Duodenal mucosa (tissue), 2 donors: ENCODE results near the gene CHST8.
A peak's percentile ranks its signal among the peaks of the same experiment; 100 is the strongest.

Experiments
- H3K27ac ChIP-seq: one replicate; pipeline ENCODE4 v1.7.0; 2013; ENCODE audit warnings: low read depth, low read length
- H3K27me3 ChIP-seq, 2 donors: one replicate each; pipeline ENCODE4 v1.7.0; 2013; ENCODE audit warnings: low read length in 2 of 2, control low read depth in 1 of 2; ENCODE audit not compliant: insufficient read depth in 2 of 2, control insufficient read depth in 1 of 2
- H3K36me3 ChIP-seq, 2 donors: one replicate each; pipeline ENCODE4 v1.7.0; 2013; ENCODE audit warnings: low read length in 2 of 2, control low read depth in 1 of 2; ENCODE audit not compliant: insufficient read depth in 2 of 2, control insufficient read depth in 1 of 2
- H3K4me1 ChIP-seq, 2 donors: one replicate each; pipeline ENCODE4 v1.7.0; 2013; ENCODE audit warnings: low read length in 2 of 2, control low read depth in 1 of 2; ENCODE audit not compliant: insufficient read depth in 2 of 2, control insufficient read depth in 1 of 2
- H3K4me3 ChIP-seq, 2 donors: one replicate each; pipeline ENCODE4 v1.7.0; 2013; ENCODE audit warnings: low read length in 2 of 2, low read depth in 1 of 2
- H3K9ac ChIP-seq, 2 donors: one replicate each; pipeline ENCODE4 v1.7.0; 2013; ENCODE audit warnings: low read length in 2 of 2, low read depth in 1 of 2
- H3K9me3 ChIP-seq, 2 donors: one replicate each; pipeline ENCODE4 v1.7.0; 2013; ENCODE audit warnings: low read length in 2 of 2, control low read depth in 1 of 2; ENCODE audit not compliant: control insufficient read depth in 1 of 2

Gene CHST8

DNA sequence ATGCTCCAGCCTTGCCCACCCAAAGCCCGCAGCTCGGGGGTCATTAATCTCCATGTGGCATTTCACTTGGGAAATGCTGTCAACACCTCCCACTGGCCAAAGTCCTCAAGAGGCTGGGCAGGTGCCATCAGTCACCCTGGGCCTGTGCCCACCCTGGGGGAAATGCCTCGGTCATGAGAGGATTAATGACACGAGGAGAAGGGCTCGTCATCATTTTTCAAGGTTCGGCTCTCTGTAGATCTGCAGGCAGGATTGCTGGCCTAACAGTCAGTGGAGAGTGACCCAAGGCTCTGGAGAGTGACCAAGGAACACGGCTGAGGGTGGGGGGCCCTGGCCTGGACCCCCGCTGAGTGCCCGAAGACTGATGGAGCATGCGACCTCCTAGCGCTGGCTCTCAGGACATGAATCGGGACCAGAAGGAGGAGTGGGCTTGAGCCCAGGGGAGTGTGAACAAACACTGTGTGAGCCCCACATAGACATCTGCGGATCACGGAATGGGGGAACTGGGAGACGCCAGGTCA, 159.7 kb downstream of the CHST8 start:
- no peak overlapping the region for H3K9ac ChIP-seq
- H3K27me3 ChIP-seq: peaks cover 19 to 22% of the 10 kb centered on the region in 2 donors
- H3K36me3 ChIP-seq: no peaks in the 10 kb centered on the region

DNA sequence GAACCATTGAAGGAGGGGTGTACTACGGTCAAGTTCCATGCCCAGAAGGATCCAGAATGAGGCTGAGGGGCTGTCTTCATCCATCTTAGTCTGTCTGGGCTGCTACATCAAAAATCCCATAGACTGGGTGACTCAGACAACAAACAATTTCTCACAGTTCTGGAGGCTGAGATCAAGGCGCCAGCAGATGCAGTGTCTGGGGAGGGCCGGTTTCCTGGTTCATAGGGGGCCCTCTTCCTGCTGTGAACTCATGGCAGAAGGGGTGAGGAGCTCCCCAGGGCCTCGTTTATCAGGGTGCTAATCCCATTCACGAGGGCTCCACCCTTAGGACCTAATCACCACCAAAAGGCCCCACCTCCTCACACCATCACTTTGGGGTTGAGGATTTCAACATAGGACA, 160.2 kb downstream of the CHST8 start:
- Histone ChIP-seq H3K9ac (no peak overlapping the region), H3K27ac (no peak overlapping the region), H3K27me3 (peaks cover 19 to 22% of the 10 kb centered on the region in 2 donors)

More for the DNA sequence above, 159.7 kb downstream of the CHST8 start:
- Histone ChIP-seq H3K9me3 (no peaks in the 10 kb centered on the region), H3K4me1 (peaks cover 0 to 4% of the 10 kb centered on the region in 2 donors), H3K27ac (no peak overlapping the region), H3K4me3 (no peak overlapping the region)

DNA sequence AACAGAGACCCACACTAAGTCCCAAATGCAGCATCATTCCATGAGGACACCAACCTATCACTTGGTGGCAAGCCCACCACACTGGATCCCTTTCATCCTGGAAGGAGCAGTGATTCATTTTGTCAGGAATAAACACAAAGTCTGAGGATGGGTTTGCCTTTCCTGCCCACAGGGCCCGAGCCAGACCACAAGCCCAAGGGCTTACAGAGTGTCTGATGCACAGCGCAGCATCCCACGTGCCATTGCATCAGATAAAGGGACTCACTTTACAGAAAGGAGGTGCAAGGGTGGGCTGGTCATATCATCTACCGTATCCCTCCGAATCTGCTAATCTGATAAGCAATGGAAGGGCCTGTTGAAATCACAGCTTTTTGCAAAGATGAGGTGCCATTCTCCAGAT, 162.7 kb downstream of the CHST8 start:
- Histone ChIP-seq H3K9ac (no peak overlapping the region), H3K27me3 (peaks cover 10% of the 10 kb centered on the region in 2 donors), H3K4me3 (no peak overlapping the region), H3K36me3 (no peaks in the 10 kb centered on the region), H3K9me3 (no peaks in the 10 kb centered on the region), H3K4me1 (no peaks in the 10 kb centered on the region), H3K27ac (no peak overlapping the region)

More for the DNA sequence above, 160.2 kb downstream of the CHST8 start:
- Histone ChIP-seq H3K4me1 (peaks cover 0 to 4% of the 10 kb centered on the region in 2 donors), H3K4me3 (no peak overlapping the region), H3K36me3 (no peaks in the 10 kb centered on the region), H3K9me3 (no peaks in the 10 kb centered on the region)

DNA sequence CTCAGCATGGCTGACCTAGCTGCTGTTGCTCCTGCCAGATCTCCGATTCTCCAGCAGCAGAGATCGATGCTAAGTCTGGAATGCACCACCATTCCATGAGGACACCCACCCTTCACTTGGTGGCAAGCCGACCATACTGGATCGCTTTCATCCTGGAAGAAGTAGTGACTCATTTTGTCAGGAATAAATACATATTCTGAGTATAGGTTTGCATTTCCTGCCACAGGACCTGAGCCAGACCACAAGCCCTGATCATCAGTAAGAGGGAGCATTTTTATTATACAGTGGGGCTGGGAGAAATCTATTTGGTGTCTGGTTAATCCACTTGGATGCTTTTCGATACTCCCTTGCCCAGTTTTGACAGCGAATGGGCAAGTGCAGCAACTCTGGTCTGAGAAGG, 164.0 kb downstream of the CHST8 start:
- H3K9me3 ChIP-seq: no peaks in the 10 kb centered on the region
- H3K27ac ChIP-seq: no peak overlapping the region
- H3K4me3 ChIP-seq: no peak overlapping the region
- no peaks in the 10 kb centered on the region for H3K36me3 ChIP-seq
- H3K27me3 ChIP-seq: no peaks in the 10 kb centered on the region
- no peak overlapping the region for H3K9ac ChIP-seq
- H3K4me1 ChIP-seq: no peaks in the 10 kb centered on the region

DNA sequence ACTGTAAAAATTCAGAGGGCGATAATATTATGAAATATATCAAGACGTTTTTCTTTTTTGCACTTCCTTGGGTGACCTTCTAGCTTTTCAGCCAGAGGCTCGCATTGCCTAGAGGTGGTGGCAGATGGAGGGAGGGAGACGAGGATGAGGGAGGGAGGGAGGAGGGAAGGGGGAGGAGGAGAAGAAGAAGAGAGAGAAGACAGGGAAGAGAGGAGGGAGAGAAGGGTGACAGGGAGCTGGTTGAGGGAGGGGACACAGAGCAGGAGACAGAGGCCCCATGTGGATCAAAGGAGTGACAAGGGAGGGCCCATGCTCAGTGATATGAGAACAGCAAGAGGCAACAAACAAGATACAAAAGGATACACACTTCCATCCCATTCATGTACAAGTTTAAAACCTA, 166.9 kb downstream of the CHST8 start:
- H3K27ac ChIP-seq: no peak overlapping the region
- no peaks in the 10 kb centered on the region for H3K9me3 ChIP-seq
- H3K4me1 ChIP-seq: no peaks in the 10 kb centered on the region
- peaks cover 0 to 11% of the 10 kb centered on the region in 2 donors for H3K27me3 ChIP-seq
- H3K9ac ChIP-seq: no peak overlapping the region
- H3K36me3 ChIP-seq: no peaks in the 10 kb centered on the region
- no peak overlapping the region for H3K4me3 ChIP-seq

DNA sequence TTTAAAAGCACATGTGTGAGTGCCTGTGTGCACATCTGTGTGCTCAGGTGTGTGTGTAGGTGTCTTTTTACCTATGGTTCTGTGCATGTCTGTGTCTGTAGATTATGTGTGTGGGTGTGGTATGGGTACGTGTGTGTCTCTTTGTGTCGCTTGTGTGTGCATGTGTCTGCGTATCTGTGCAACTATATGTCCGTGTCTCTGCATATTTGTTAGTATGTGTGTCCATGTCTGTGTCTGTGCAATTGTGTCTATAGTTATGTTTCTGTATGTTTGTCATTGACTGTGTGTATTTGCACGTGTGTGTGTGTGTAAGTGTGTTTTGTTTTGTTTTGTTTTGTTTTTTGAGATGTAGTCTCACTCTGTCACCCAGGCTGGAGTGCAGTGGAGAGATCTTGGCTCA, 167.6 kb downstream of the CHST8 start:
- peaks cover 0 to 11% of the 10 kb centered on the region in 2 donors for H3K27me3 ChIP-seq

DNA sequence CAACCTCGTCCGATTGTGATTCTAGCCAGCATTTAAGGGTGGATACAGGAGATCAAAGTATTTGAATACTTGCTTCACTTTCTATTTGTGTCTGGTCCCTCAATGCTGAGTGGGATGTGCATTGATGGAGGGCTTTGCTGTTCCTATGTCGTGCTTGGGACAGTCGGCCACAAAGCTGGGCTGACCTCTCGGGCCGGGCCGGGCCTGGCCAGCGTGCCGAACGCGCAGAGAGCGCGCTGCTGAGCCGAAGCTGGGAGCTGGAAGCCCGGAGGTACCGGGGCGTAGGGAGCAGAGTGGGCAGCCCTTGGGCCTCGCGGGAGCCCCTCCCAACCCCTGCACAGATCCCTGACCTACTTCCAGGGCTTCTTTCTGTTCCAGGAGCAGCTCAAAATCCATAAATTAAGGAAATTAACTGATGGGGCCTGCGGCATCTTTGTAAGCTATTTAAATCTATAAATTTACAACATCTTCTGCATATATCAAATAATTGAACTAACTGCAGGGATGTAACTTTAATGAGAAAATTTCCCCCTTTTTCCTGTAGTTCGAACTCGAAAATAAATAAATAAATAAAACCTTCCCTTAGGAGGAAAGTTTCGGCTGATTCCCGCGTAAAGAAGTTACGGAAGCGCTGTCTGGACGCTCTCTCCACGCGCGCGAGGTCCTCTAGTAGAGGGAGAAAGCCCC, 173.1 kb downstream of the CHST8 start:
- Histone ChIP-seq H3K4me3 (peak overlapping the region; percentile 29 to 68), H3K27ac (peak overlapping the region; percentile 89), H3K9me3 (no peaks in the 10 kb centered on the region), H3K36me3 (no peaks in the 10 kb centered on the region), H3K9ac (peak overlapping the region in 1 of 2 donors; percentile 43), H3K27me3 (peaks cover 4 to 13% of the 10 kb centered on the region in 2 donors), H3K4me1 (peaks cover 0 to 8% of the 10 kb centered on the region in 2 donors)

More for the DNA sequence above, 167.6 kb downstream of the CHST8 start:
- Histone ChIP-seq H3K4me1 (no peaks in the 10 kb centered on the region), H3K4me3 (no peak overlapping the region), H3K9ac (no peak overlapping the region), H3K36me3 (no peaks in the 10 kb centered on the region), H3K9me3 (no peaks in the 10 kb centered on the region), H3K27ac (no peak overlapping the region)

DNA sequence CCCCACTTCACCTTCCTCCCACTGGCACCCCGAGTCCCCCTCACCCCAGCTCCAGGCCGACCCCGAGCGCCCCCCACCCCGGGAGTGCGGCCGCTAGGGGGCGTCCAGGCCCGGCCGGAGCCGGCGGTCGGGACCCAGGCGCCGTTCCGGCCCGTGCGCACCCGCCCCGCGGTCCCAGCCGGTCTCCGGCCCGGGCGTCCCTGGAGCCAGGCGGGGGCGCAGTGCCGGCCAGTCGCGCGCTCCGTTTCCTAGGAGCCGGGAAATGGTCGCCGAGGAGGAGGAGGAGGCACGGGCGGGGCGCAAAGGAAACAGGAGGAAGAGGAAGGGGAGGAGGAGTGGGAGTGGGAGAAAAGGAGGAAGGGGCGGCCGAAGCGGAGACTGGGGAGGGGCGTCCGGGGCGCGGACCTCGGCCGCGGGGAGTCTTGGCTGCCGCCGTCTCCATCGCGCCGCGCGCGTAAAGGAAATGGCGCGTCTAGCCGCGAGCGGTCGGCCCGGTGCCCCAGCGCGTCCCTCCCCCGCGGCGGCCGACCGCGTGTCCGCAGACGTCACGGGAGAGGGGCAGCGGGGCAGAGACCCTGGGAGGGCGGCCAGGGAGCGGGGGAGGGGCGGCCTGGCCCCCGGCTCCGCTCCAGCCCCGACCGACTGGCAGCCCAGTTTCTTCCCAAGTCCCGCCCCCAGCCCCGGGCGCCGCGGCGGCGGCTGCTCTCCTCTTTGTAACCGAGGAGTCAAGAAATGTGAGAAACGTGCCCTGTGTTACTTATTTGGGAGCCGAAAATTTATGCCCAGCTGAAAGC, 173.8 kb downstream of the CHST8 start:
- Histone ChIP-seq H3K27ac (peak overlapping the region; percentile 89), H3K9me3 (no peaks in the 10 kb centered on the region), H3K4me1 (peaks cover 0 to 8% of the 10 kb centered on the region in 2 donors), H3K9ac (peak overlapping the region; percentile 48 to 57), H3K27me3 (peaks cover 4 to 13% of the 10 kb centered on the region in 2 donors), H3K4me3 (peak overlapping the region; percentile 66 to 68), H3K36me3 (no peaks in the 10 kb centered on the region)

DNA sequence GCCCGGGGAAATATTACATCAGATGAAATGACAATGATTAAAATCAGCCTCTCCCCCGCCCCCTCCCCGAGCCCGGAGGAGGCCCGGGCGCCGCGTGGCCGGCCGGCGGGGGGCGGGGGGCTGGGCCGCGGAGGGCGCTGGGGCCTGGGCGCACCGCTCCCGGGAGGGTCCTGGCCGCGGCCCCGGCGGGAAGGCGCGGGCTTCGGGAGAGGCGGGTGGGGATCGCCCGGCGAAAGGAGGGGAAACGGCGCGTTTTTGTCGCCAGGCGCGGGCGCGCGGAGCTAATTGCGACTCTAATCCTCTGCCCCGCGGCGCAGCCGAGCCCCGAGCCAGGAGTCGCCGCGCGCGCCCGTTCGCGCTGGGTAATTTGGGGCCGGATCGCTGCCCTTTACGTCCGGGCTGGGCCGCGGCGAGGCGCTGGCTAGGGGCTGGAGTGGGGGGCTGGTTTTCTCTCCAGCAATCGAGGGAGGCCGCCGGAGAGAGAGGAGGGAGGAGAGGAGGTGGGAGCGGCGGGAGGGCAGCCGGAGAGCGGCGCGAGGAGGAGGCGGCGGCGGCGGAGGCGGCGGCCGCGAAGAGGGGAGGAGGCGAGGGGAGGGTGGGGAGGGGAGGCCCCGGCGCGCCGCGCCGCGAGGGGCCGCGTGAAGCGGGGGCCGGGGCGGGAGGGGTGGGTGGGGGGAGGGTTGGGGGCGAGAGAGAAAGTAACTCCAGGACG, 174.6 kb downstream of the CHST8 start, which contains the start of gene KCTD15:
Gene KCTD15 (plus strand): TSS at position 707 of the 712 bp plus-strand sequence. CDS start 3,585 bp downstream, outside the sequence.
- Histone ChIP-seq H3K9ac (peak within 1 kb of the TSS; percentile 48 to 57), H3K4me3 (peak within 1 kb of the TSS; percentile 66 to 68), H3K9me3 (no peaks in the 10 kb centered on the region), H3K27ac (peak within 1 kb of the TSS; percentile 89), H3K36me3 (peaks cover 0 to 5% of the 10 kb centered on the region in 2 donors), H3K27me3 (peaks cover 4 to 13% of the 10 kb centered on the region in 2 donors), H3K4me1 (peaks cover 0 to 8% of the 10 kb centered on the region in 2 donors)
